Measurements from ENCODE around the gene PLEKHF1.
"Not testable (repeated sequence)": the region's sequence is repeated elsewhere in the genome, so short reads cannot be mapped to it uniquely, and the experiment has no call there.

Gene PLEKHF1

GRCh38 chr19:29625186-29625651 lies 40.0 kb upstream of the PLEKHF1 start:
- Histone ChIP-seq H3K4me3 (replicated peaks; ENCODE audit: low read depth, low read length) (no peak overlapping the region), H3K36me3 (ENCODE audit: control insufficient read depth, insufficient read depth, low read length) (no peaks in the 10 kb centered on the region), H3K27me3 (replicated peaks; ENCODE audit: control insufficient read depth, insufficient read depth, low read length) (no peaks in the 10 kb centered on the region)
- TF ChIP-seq CTCF (IDR thresholded peaks at IDR 0.05; ENCODE audit: insufficient read depth, low read length, poor library complexity, severe bottlenecking): no peak
- no peak for DNase-seq (ENCODE audit: extremely low read depth, insufficient read length)

- TF ChIP-seq CTCF (IDR thresholded peaks at IDR 0.05; ENCODE audit: insufficient read depth, low read length, poor library complexity, severe bottlenecking): no peak
- no peak overlapping the region for H3K4me3 ChIP-seq (replicated peaks; ENCODE audit: low read depth, low read length)
- DNase-seq (ENCODE audit: extremely low read depth, insufficient read length): no peak
- H3K27me3 ChIP-seq (replicated peaks; ENCODE audit: control insufficient read depth, insufficient read depth, low read length): no peaks in the 10 kb centered on the region; the same call in 1 of the 2 replicates
- H3K36me3 ChIP-seq (ENCODE audit: control insufficient read depth, insufficient read depth, low read length): no peaks in the 10 kb centered on the region
Observed at GRCh38 chr19:29626386-29626785, 38.9 kb upstream of the PLEKHF1 start.

GRCh38 chr19:29626832-29627231 lies 38.4 kb upstream of the PLEKHF1 start:
- not testable (repeated sequence) for H3K4me3 ChIP-seq (replicated peaks; ENCODE audit: low read depth, low read length); H3K27me3 ChIP-seq (replicated peaks; ENCODE audit: control insufficient read depth, insufficient read depth, low read length); DNase-seq (ENCODE audit: extremely low read depth, insufficient read length); H3K36me3 ChIP-seq (ENCODE audit: control insufficient read depth, insufficient read depth, low read length)

GRCh38 chr19:29628661-29629385 lies 36.4 kb upstream of the PLEKHF1 start:
- Histone ChIP-seq H3K27me3 (replicated peaks; ENCODE audit: control insufficient read depth, insufficient read depth, low read length) (no peaks in the 10 kb centered on the region; the same call in 1 of the 2 replicates), H3K36me3 (ENCODE audit: control insufficient read depth, insufficient read depth, low read length) (no peaks in the 10 kb centered on the region), H3K4me3 (replicated peaks; ENCODE audit: low read depth, low read length) (no peak overlapping the region)
- no peak for DNase-seq (ENCODE audit: extremely low read depth, insufficient read length)
- no peak for TF ChIP-seq CTCF (IDR thresholded peaks at IDR 0.05; ENCODE audit: insufficient read depth, low read length, poor library complexity, severe bottlenecking)

GRCh38 chr19:29629836-29630534 lies 35.3 kb upstream of the PLEKHF1 start:
- Histone ChIP-seq H3K27me3 (replicated peaks; ENCODE audit: control insufficient read depth, insufficient read depth, low read length) (no peaks in the 10 kb centered on the region; the same call in 1 of the 2 replicates), H3K4me3 (replicated peaks; ENCODE audit: low read depth, low read length) (no peak overlapping the region), H3K36me3 (ENCODE audit: control insufficient read depth, insufficient read depth, low read length) (no peaks in the 10 kb centered on the region)
- TF ChIP-seq CTCF (IDR thresholded peaks at IDR 0.05; ENCODE audit: insufficient read depth, low read length, poor library complexity, severe bottlenecking): no peak
- DNase-seq (ENCODE audit: extremely low read depth, insufficient read length): no peak

- Histone ChIP-seq H3K36me3 (ENCODE audit: control insufficient read depth, insufficient read depth, low read length) (no peaks in the 10 kb centered on the region), H3K4me3 (replicated peaks; ENCODE audit: low read depth, low read length) (no peak overlapping the region), H3K27me3 (replicated peaks; ENCODE audit: control insufficient read depth, insufficient read depth, low read length) (no peaks in the 10 kb centered on the region; the same call in 1 of the 2 replicates)
- no peak for DNase-seq (ENCODE audit: extremely low read depth, insufficient read length)
- no peak for TF ChIP-seq CTCF (IDR thresholded peaks at IDR 0.05; ENCODE audit: insufficient read depth, low read length, poor library complexity, severe bottlenecking)
Observed at GRCh38 chr19:29630655-29631054, 34.6 kb upstream of the PLEKHF1 start.
